Right cardiac atrium (tissue), 5 donors: ENCODE measurements around the gene PC. TPM values are rescaled to one million over a fixed set of nuclear protein-coding genes. Genes with fewer than 3 reads are reported as not detected.
A peak's percentile ranks its signal among the peaks of the same experiment; 100 is the strongest.

Experiments
- ATAC-seq, 2 donors: fragments of 200-7000 bp; cut with Tn5 transposase; one replicate each; pipeline versions ENCODE4 v1.8.0 to v1.9.1; 2020; ENCODE audit warnings: moderate library complexity in 2 of 2, mild to moderate bottlenecking in 1 of 2
- DNase-seq, 3 donors: peaks; one replicate each; pipeline ENCODE4 v3.0.0-alpha.2; 2020
- H3K27ac ChIP-seq: one replicate; pipeline ENCODE4 v1.5.1; 2013; ENCODE audit warnings: mild to moderate bottlenecking, low read length, control low read depth, moderate library complexity
- H3K27me3 ChIP-seq: one replicate; pipeline ENCODE4 v1.6.1; 2013; ENCODE audit not compliant: control insufficient read depth, insufficient read depth
- H3K4me1 ChIP-seq: one replicate; pipeline ENCODE4 v1.6.1; 2013; ENCODE audit warnings: low read length; ENCODE audit not compliant: control insufficient read depth, insufficient read depth
- H3K4me3 ChIP-seq: one replicate; pipeline ENCODE4 v1.5.1; 2013; ENCODE audit warnings: low read length, control low read depth
- H3K9me3 ChIP-seq: one replicate; pipeline ENCODE4 v1.6.1; 2013; ENCODE audit warnings: low read length; ENCODE audit not compliant: control insufficient read depth
- WGBS: extraction: QIAGEN DNeasy Blood & Tissue Kit; methylation state at CpG from one replicate; pipeline ENCODE4 v1.1.7; 2013; 5-methylcytosine and 5-hydroxymethylcytosine counted together
- intact Hi-C, 4 donors: fragments of 100-400 bp; cut with DNase I; formaldehyde crosslinking; loops; one replicate each; pipeline versions ENCODE4 v1.11.0 to v1.14.0; 2022 to 2023
- polyA plus RNA-seq: library from polyadenylated mRNA; stranded (reverse); fragments of 200-250 nt; gene quantifications from one replicate; pipeline ENCODE4 v1.2.3, GENCODE V29; 2013
- total RNA-seq, 4 donors: library from RNA; stranded (reverse); fragmentation: NEBNext Ultra II Directional; extraction: Animal tissue kit (Norgen Biotek cat#: 25700); gene quantifications; one replicate each; pipeline ENCODE4 v1.2.1, GENCODE V29; 2021
- donor health status: healthy with polysubstance abuse.
- donor health status: DM: no; HTN: yes; CAD: no.
- donor health status: DM: no; HTN: no; CAD: no.
- donor health status: DM: no; HTN: yes; CAD: no; lungs with severe emphysema.
- donor health status: DM: yes; HTN: yes; CAD: no.

PC gene
- total and polyA plus RNA-seq, 5 donors: 7.2 to 22.6 (median 9.6) TPM

GRCh38 chr11:66924272-66924671 lies 33.9 kb downstream of the PC start:
- H3K9me3 ChIP-seq: no peaks in the 10 kb centered on the region
- H3K27me3 ChIP-seq: no peaks in the 10 kb centered on the region
- ATAC-seq (no peak), DNase-seq (no peak)
- WGBS: 98% methylated on average over 1 of the region's 1 CpG
- H3K27ac ChIP-seq: no peak overlapping the region
- intact Hi-C loops: no loop called here
- no peak overlapping the region for H3K4me3 ChIP-seq
- H3K4me1 ChIP-seq: no peaks in the 10 kb centered on the region

- ATAC-seq (no peak), DNase-seq (no peak)
- no peaks in the 10 kb centered on the region for H3K27me3 ChIP-seq
- no peaks in the 10 kb centered on the region for H3K9me3 ChIP-seq
- intact Hi-C loops: no loop called here
- H3K4me1 ChIP-seq: no peaks in the 10 kb centered on the region
- no peak overlapping the region for H3K27ac ChIP-seq
- no peak overlapping the region for H3K4me3 ChIP-seq
These were observed 35.6 kb downstream of the PC start for GRCh38 chr11:66922551-66922950.

- no peak overlapping the region for H3K27ac ChIP-seq
- H3K4me3 ChIP-seq: no peak overlapping the region
- intact Hi-C loops: no loop called here
- no peaks in the 10 kb centered on the region for H3K9me3 ChIP-seq
- ATAC-seq (peak in 1 of 2 donors; percentile 26), DNase-seq (no peak)
- H3K4me1 ChIP-seq: no peaks in the 10 kb centered on the region
- WGBS: 72% methylated on average over 18 of the region's 18 CpGs
- no peaks in the 10 kb centered on the region for H3K27me3 ChIP-seq
These were observed 37.0 kb downstream of the PC start for GRCh38 chr11:66920978-66921784.

GRCh38 chr11:66919923-66920322 lies 38.3 kb downstream of the PC start:
- Histone ChIP-seq H3K9me3 (no peaks in the 10 kb centered on the region), H3K4me3 (no peak overlapping the region), H3K27ac (no peak overlapping the region), H3K4me1 (no peaks in the 10 kb centered on the region), H3K27me3 (no peaks in the 10 kb centered on the region)
- DNase-seq: no peak
- 76% methylated on average over 6 of the region's 6 CpGs for WGBS
- no peak for ATAC-seq
- intact Hi-C loops: no loop called here

GRCh38 chr11:66918741-66919140 lies 39.4 kb downstream of the PC start:
- no peak for DNase-seq
- intact Hi-C loops: no loop called here
- H3K4me1 ChIP-seq: no peaks in the 10 kb centered on the region
- ATAC-seq: no peak
- no peak overlapping the region for H3K27ac ChIP-seq
- no peak overlapping the region for H3K4me3 ChIP-seq
- 82% methylated on average over 3 of the region's 3 CpGs for WGBS
- H3K9me3 ChIP-seq: no peaks in the 10 kb centered on the region
- no peaks in the 10 kb centered on the region for H3K27me3 ChIP-seq

GRCh38 chr11:66915866-66916265 lies 42.3 kb downstream of the PC start:
- DNase-seq: no peak
- Histone ChIP-seq H3K4me3 (no peak overlapping the region), H3K27me3 (no peaks in the 10 kb centered on the region), H3K9me3 (no peaks in the 10 kb centered on the region), H3K27ac (no peak overlapping the region), H3K4me1 (no peaks in the 10 kb centered on the region)
- intact Hi-C loops: no loop called here
- WGBS: 69% methylated on average over 7 of the region's 7 CpGs
- ATAC-seq: peak; percentile 29 to 56

- no peak for DNase-seq
- Histone ChIP-seq H3K4me1 (no peaks in the 10 kb centered on the region), H3K9me3 (no peaks in the 10 kb centered on the region), H3K27me3 (no peaks in the 10 kb centered on the region), H3K27ac (no peak overlapping the region), H3K4me3 (no peak overlapping the region)
- WGBS: 83% methylated on average over 14 of the region's 14 CpGs
- intact Hi-C loops: no loop called here
- peak in 1 of 2 donors; percentile 18 for ATAC-seq
These were observed 42.9 kb downstream of the PC start for GRCh38 chr11:66915046-66915832.

GRCh38 chr11:66914505-66914904 lies 43.7 kb downstream of the PC start:
- intact Hi-C loops: no loop called here
- no peak overlapping the region for H3K4me3 ChIP-seq
- ATAC-seq: no peak
- H3K27ac ChIP-seq: no peak overlapping the region
- H3K9me3 ChIP-seq: no peaks in the 10 kb centered on the region
- no peak for DNase-seq
- H3K4me1 ChIP-seq: no peaks in the 10 kb centered on the region
- H3K27me3 ChIP-seq: no peaks in the 10 kb centered on the region
- WGBS: 91% methylated on average over 5 of the region's 5 CpGs

- DNase-seq (no peak), ATAC-seq (no peak)
- Histone ChIP-seq H3K27me3 (no peaks in the 10 kb centered on the region), H3K9me3 (no peaks in the 10 kb centered on the region), H3K4me1 (no peaks in the 10 kb centered on the region), H3K27ac (no peak overlapping the region), H3K4me3 (no peak overlapping the region)
- WGBS: 65% methylated on average over 9 of the region's 9 CpGs
- intact Hi-C loops: no loop called here
These were observed 45.3 kb downstream of the PC start for GRCh38 chr11:66912911-66913310.

GRCh38 chr11:66912361-66912760 lies 45.8 kb downstream of the PC start:
- DNase-seq (no peak), ATAC-seq (peak in 1 of 2 donors; percentile 81)
- intact Hi-C loops: no loop called here
- no peaks in the 10 kb centered on the region for H3K27me3 ChIP-seq
- no peaks in the 10 kb centered on the region for H3K9me3 ChIP-seq
- no peaks in the 10 kb centered on the region for H3K4me1 ChIP-seq
- no peak overlapping the region for H3K4me3 ChIP-seq
- H3K27ac ChIP-seq: no peak overlapping the region
- 72% methylated on average over 7 of the region's 7 CpGs for whole genome bisulfite sequencing

- intact Hi-C loops: no loop called here
- Histone ChIP-seq H3K27me3 (no peaks in the 10 kb centered on the region), H3K27ac (no peak overlapping the region), H3K4me3 (no peak overlapping the region), H3K4me1 (no peaks in the 10 kb centered on the region), H3K9me3 (no peaks in the 10 kb centered on the region)
- DNase-seq (no peak), ATAC-seq (no peak)
- WGBS: 92% methylated on average over 4 of the region's 4 CpGs
These were observed 47.5 kb downstream of the PC start for GRCh38 chr11:66910669-66911068.
